HG02981 (cell line): ENCODE results near the gene FHIT.
"Not testable (repeated sequence)": the region's sequence is repeated elsewhere in the genome, so short reads cannot be mapped to it uniquely, and the experiment has no call there.

Experiments used
- ATAC-seq: cut with Tn5 transposase; IDR thresholded peaks from one replicate; pipeline ENCODE4 v1.9.1; 2021; ENCODE audit warnings: mild to moderate bottlenecking, moderate library complexity; ENCODE audit not compliant: unreplicated experiment

The FHIT gene

GRCh38 chr3:60737633-60738399, 513.4 kb downstream of the FHIT start:
- no peak for ATAC-seq

DNA sequence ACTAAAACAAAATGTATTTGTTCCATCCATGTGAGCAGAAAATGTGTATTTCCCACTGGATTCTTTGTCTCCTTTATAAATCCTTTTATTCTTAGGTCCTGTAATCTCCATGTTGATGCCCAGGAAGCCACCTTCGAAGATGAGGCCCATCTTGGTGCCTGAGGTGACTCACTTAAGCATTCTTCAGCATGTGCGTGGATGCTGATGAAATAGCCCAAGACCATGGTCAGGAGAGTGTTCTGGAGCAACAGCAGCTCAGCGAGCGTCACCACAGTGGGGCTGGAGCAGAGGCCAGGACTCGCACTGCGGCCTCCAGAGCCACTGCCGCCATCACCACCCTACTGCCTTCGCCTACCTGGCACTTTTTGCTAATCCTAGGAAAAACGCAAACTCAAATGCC, 520.9 kb downstream of the FHIT start:
- no peak for ATAC-seq

DNA sequence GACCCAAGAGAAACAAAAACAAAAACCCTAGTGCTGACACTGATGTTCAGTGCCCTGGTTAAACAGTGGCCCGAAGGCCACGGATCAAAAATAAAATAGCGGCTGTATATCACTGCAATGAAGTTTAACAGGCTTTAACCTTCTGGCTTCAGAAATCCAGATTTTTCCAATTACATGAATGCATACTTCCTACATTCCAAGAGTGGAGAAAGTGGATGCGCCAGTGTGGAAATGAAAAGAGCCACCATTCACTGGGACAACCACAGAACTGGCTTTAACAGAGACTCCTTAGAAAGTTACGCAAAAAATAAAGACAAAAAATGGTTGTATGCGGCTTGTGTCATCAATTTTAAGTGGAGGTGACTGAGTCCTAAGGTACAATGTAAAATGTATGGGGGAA, 522.2 kb downstream of the FHIT start:
- ATAC-seq: no peak

DNA sequence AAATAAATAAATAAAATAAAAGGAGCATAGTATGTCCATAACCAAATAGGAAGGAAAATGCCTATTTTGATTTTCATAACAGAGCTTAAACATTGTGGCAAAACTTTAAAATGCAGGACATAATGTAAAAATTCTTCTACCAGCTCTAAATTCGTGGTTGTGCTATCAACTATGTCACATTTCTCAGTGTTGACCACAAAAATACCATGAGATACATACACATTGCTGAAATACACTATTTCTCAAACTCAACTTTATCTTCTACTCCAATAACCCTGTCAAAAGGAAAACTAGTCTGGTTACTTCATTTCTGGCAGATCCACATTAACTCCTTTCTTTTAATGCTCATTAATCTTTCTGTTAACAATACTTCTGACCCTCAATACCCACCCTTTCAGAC, 523.2 kb downstream of the FHIT start:
- ATAC-seq: no peak

DNA sequence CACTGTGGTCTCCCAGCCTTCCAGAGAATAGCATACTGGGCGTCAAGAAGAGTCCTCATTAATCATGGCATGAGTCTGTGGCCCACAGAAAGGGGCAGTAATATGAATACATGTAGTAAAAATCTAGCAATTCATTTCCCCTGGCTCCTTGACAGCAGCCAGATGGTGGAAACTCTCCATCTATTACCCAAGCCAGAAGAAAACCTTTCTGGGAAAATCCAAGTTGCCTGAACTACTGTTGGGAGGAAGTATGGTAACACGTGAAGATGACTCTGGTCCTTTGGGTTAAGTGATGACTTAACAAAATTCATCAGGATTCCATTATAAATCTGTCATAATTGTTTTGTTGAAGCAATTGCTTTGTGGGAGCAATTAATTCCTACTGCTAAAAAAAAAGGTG, 530.5 kb downstream of the FHIT start:
- ATAC-seq: no peak

GRCh38 chr3:60716573-60716972, 534.7 kb downstream of the FHIT start:
- no peak for ATAC-seq

DNA sequence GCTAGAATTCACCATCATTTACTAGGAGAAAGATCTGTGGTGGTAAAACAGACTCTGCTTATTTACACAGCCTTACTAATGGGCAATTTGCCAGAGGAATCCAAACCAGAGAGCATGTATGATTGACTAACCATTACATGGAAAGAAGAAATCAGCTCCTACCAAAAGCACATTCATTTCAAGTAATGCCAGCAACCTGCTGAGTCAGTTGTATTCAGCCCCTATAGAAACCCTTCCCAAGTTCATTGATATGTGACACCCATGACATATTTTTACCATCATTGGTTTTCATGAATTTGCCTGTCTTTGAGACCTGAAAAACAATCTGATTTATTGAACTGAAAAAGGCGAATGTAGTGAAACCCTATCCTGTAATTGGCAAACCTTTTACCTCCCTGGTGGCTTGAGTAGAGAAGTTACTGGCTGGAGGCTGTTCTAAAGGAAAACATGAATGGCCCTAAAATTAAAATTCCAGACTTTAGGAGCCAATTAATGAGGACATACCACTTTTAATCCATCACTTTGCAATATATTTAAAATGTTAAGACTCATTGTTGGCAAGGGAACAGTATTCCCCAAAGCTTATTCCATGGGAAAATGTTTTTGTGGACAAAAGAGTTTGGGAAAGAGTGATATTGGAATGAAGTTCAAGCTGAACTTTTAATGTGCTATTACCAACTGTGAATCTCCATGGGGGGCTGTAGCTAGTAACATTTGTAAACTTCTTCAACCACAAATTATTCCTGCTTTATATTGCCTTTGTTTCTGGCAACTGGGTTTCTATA, 542.9 kb downstream of the FHIT start:
- no peak for ATAC-seq

- no peak for ATAC-seq
Measured at GRCh38 chr3:60707452-60708020, 543.7 kb downstream of the FHIT start.

DNA sequence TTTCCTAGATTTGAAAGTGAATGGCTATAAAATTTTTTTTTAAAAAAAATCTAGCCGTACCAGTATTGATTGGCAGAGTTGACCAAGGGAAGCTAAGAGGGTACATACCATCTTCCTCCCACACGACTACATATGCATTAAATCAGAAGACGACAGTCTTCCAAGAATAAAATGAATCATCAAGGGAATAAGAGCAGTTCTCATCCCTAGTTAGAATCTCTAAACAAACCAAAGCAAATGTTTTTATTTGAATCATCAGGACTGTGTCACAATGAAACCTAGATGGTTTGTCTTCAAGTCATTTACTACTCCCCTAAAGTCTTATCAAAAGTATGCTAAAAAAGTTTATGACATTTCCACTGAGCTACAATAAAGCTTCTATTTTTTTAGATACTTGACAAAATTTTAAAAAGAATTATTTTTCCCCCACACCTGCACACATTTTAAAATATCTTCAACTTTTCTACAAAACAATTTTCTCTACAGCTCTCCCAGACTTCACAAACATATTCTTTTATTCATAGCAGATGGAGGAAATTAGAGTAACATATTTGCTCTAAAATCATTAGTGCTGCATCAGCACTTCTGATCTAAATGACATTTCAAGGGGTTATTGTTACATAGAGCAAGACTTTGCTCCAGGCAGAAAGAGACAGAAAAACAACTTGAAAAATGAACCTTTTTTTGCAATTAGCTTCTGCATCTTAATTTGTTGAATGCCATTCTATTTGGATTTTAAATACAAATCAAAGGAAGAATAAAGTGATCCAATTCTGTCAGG, 547.1 kb downstream of the FHIT start:
- no peak for ATAC-seq

- no peak for ATAC-seq
Measured at GRCh38 chr3:60703008-60703407, 548.2 kb downstream of the FHIT start.

- no peak for ATAC-seq
Measured at GRCh38 chr3:60698117-60698516, 553.1 kb downstream of the FHIT start.

GRCh38 chr3:60697132-60697531, 554.1 kb downstream of the FHIT start:
- no peak for ATAC-seq

- no peak for ATAC-seq
Measured at GRCh38 chr3:60696428-60697125, 554.7 kb downstream of the FHIT start.

GRCh38 chr3:60675424-60675823, 575.8 kb downstream of the FHIT start:
- ATAC-seq: no peak

GRCh38 chr3:60674870-60675269, 576.4 kb downstream of the FHIT start:
- ATAC-seq: no peak

- ATAC-seq: no peak
Measured at GRCh38 chr3:60673123-60673522, 578.1 kb downstream of the FHIT start.

- ATAC-seq: not testable (repeated sequence)
Measured at GRCh38 chr3:60672337-60672736, 578.9 kb downstream of the FHIT start.

DNA sequence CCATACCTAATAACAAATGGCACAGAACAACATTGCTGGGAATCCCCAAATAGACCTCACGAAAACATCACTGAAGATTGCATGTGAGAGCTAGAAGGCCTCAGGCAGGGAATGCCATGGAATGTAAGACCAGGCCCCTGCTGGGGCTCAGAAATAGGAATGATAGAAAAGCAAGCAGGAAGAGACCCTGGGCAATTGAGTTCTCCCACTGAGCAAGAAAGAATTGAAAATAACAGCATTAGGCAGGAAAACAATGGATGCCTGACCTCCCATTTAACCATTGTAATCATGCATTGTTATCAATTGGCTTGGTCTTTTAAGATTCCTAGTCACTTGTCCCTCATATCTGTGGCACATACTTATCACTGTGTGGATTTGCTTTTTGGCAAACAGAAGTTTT, 581.6 kb downstream of the FHIT start:
- ATAC-seq: no peak

GRCh38 chr3:60660026-60660425, 591.2 kb downstream of the FHIT start:
- no peak for ATAC-seq

GRCh38 chr3:60659098-60659497, 592.2 kb downstream of the FHIT start:
- ATAC-seq: no peak

GRCh38 chr3:60657972-60658371, 593.3 kb downstream of the FHIT start:
- ATAC-seq: peak; percentile 93
